Colonic mucosa (tissue), 4 donors: ENCODE results near the gene CEP131. TPM values are rescaled to one million over a fixed set of nuclear protein-coding genes. Genes with fewer than 3 reads are reported as not detected.

Experiments
- DNase-seq: peaks from one replicate; pipeline ENCODE4 v3.0.0-alpha.2; 2020
- H3K27ac ChIP-seq: fragments of 200-600 bp; one replicate; pipeline ENCODE4 v1.8.0; 2021
- H3K27me3 ChIP-seq: fragments of 200-600 bp; one replicate; pipeline ENCODE4 v1.8.0; 2021
- H3K36me3 ChIP-seq: fragments of 200-600 bp; one replicate; pipeline ENCODE4 v1.8.0; 2021
- H3K4me1 ChIP-seq: fragments of 200-600 bp; one replicate; pipeline ENCODE4 v1.8.0; 2021; ENCODE audit warnings: mild to moderate bottlenecking
- H3K4me3 ChIP-seq: fragments of 200-600 bp; one replicate; pipeline ENCODE4 v1.8.0; 2021
- H3K9ac ChIP-seq, 2 donors: one replicate each; pipeline ENCODE4 v1.7.0; 2013; ENCODE audit warnings: control low read depth in 2 of 2, low read depth in 2 of 2, low read length in 2 of 2
- H3K9me3 ChIP-seq: fragments of 200-600 bp; one replicate; pipeline ENCODE4 v1.8.0; 2021
- intact Hi-C: fragments of 100-400 bp; cut with DNase I; formaldehyde crosslinking; loops from one replicate; pipeline ENCODE4 v1.14.1; 2022
- total RNA-seq, 2 donors: library from RNA; stranded (reverse); fragmentation: NEBNext Ultra II Directional in 1 of 2; extraction: Animal tissue kit (Norgen Biotek cat#: 25700) in 1 of 2; gene quantifications; one replicate each; pipeline ENCODE4 v1.2.1, GENCODE V29; 2021
- TF ChIP-seq, protein P1 (sequence below): fragments of 200-600 bp; IDR thresholded peaks from one replicate; pipeline ENCODE4 v1.8.0; 2022; ENCODE audit warnings: antibody characterized with exemption, mild to moderate bottlenecking
- donor health status: healthy.
- donor health status: DM: no; HTN: no; CAD: no.
- donor health status: DM: no; HTN: no; CAD: no.

CEP131 gene
- total RNA-seq, 2 donors from 2014 or later: 4.3 to 15.0 TPM

DNA sequence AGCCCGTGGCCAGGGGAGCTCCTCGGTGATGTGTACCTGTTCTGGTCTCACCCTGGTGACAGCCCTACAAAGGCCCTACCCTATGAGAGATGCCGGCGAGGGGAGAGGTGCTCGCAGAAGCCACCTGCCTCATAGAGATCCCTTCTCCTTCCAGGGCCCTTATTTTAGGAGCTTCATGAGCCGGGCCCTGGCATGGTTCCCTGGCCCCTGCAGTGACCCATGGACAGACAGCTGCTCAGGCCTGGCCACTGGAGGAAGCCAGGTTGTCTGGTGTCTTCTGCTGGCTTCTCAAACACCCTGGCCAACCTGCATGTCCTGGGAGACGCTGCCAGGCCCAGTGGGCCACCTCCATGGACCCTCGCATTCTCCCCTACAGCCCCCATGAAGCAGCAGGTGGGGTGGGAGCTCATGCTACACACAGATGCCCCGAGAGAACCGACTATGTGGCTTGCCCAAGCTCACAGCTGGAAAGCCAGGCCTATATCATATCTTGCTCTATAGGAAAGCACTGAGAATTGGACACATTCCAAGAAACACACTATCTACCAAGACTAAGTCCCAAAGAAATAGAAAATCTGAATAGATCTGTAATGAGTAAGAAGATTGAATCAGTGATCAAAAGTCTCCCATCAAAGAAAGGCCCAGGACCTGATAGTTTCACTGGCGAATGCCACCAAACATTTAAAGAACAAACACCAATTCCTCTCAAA, 49.6 kb downstream of the CEP131 start:
- TF ChIP-seq, protein P1, sequence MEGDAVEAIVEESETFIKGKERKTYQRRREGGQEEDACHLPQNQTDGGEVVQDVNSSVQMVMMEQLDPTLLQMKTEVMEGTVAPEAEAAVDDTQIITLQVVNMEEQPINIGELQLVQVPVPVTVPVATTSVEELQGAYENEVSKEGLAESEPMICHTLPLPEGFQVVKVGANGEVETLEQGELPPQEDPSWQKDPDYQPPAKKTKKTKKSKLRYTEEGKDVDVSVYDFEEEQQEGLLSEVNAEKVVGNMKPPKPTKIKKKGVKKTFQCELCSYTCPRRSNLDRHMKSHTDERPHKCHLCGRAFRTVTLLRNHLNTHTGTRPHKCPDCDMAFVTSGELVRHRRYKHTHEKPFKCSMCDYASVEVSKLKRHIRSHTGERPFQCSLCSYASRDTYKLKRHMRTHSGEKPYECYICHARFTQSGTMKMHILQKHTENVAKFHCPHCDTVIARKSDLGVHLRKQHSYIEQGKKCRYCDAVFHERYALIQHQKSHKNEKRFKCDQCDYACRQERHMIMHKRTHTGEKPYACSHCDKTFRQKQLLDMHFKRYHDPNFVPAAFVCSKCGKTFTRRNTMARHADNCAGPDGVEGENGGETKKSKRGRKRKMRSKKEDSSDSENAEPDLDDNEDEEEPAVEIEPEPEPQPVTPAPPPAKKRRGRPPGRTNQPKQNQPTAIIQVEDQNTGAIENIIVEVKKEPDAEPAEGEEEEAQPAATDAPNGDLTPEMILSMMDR: no peak
- no peak for DNase-seq
- no peak overlapping the region for H3K27ac ChIP-seq
- H3K9ac ChIP-seq: no peak overlapping the region
- no peak overlapping the region for H3K4me3 ChIP-seq
- intact Hi-C loops: no loop called here
- H3K36me3 ChIP-seq: no peaks in the 10 kb centered on the region
- no peaks in the 10 kb centered on the region for H3K27me3 ChIP-seq
- no peaks in the 10 kb centered on the region for H3K4me1 ChIP-seq
- no peaks in the 10 kb centered on the region for H3K9me3 ChIP-seq

DNA sequence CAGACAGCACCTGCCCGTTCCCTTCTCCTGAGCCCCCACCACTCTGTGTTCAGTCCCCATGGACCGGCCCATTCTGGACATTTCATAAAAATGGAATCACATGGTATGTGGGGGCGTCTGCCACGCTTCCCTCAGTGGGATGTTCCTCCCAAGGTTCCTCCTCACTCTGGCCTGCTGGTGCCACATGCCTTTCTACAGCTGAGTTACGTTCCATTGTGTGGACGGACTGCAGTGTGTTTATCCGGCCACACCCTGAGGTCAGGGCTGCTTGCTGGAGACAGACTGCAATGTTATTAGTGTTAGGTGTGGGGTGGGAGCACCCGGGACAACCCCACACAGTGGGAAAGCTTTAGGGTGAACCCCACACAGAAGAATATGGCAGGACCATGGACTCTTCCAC, 50.8 kb downstream of the CEP131 start:
- no peak overlapping the region for H3K9ac ChIP-seq
- DNase-seq: no peak
- H3K27ac ChIP-seq: no peak overlapping the region
- TF ChIP-seq, protein P1: no peak
- no peaks in the 10 kb centered on the region for H3K4me1 ChIP-seq
- peaks cover 4% of the 10 kb centered on the region for H3K27me3 ChIP-seq
- H3K4me3 ChIP-seq: no peak overlapping the region
- H3K9me3 ChIP-seq: no peaks in the 10 kb centered on the region
- no peaks in the 10 kb centered on the region for H3K36me3 ChIP-seq
- intact Hi-C loops: no loop called here

DNA sequence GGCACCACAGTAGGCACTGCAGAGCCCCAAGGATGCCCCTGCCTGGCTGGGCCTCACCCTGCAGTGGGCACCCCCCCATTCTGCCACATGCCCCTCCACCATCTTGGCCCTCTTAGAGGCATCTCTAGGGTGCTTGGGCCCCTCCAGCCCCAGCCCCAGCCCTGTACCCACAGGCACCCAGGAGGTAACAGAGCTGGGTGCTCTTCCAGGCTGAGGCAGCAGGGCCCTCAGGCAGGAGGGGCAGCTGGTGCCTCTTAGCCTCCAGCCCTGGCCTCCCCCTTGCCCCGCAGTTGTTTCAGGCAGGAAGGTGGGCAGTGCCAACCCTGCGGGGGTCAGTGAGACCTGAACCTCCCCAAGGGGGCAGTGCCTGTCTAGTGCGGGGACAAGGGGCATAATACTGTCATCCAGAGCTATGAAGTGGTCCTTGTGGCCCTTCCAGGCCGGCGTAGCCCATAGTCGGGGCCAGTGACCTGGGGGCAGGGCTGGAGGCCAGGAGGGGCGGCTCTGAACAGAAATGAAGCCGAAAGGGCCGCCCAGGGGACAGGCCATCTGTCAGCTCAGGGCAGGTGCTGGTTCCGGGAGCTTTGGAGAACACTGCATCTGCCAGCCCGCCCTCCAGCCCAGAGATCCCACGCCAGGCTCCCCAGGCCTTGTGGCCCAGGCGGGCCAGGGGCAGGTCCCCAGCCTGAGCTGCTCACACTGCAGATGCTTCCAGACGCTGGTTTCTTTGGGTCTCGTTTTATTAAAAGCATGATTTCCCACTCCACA, 51.9 kb downstream of the CEP131 start:
- intact Hi-C loops: no loop called here
- Histone ChIP-seq H3K36me3 (no peaks in the 10 kb centered on the region), H3K27me3 (peaks cover 9% of the 10 kb centered on the region), H3K4me3 (no peak overlapping the region), H3K27ac (no peak overlapping the region), H3K9me3 (no peaks in the 10 kb centered on the region), H3K9ac (peak overlapping the region in 1 of 2 donors; percentile 12), H3K4me1 (no peaks in the 10 kb centered on the region)
- no peak for DNase-seq
- TF ChIP-seq, protein P1: no peak

DNA sequence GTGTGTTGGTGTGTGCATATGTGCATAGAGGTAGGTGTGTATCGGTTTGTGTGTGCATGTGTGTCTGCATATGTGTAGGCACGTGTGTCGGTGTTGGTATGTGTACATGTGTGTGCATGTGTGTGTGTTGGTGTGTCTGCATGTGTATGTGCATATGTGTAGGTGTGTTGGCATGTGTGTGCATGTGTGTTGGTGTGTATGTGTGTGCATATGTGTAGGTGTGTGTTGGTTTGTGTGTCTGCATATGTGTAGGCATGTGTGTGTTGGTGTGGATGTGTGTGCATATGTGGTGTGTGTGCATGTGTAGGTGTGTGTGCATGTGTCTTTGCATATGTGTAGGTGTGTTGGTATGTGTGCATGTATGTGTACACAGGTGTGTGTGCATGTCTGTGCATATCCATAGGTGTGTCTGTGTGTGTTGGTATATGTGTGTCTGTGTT, 52.9 kb downstream of the CEP131 start:
- H3K4me1 ChIP-seq: no peaks in the 10 kb centered on the region
- TF ChIP-seq, protein P1: no peak
- no peaks in the 10 kb centered on the region for H3K9me3 ChIP-seq
- no peak overlapping the region for H3K4me3 ChIP-seq
- no peaks in the 10 kb centered on the region for H3K36me3 ChIP-seq
- H3K9ac ChIP-seq: no peak overlapping the region
- no peak overlapping the region for H3K27ac ChIP-seq
- H3K27me3 ChIP-seq: peaks cover 18% of the 10 kb centered on the region
- intact Hi-C loops: no loop called here
- DNase-seq: no peak

DNA sequence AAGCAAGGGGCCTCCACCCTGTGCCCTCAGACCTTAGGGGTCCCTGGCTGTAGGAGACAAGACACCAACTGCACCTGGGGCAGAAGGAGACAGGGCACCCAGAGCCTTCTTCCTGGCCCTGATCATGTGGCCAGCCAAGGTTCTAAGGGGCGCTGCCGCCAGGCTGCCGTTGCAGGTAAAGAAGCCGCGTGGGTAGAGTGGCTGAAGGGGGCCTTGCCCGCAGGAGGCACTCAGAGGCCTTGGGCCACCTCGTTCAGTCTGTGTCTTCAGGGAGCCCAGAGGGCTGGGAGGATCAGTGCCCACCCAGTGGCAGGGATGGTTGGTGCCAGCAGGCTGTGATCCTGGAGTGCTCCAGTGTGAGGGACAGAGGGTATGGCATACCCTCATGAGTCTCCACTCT, 55.1 kb downstream of the CEP131 start:
- DNase-seq: no peak
- intact Hi-C loops: no loop called here

More for the DNA sequence above, 55.1 kb downstream of the CEP131 start:
- Histone ChIP-seq H3K4me1 (no peaks in the 10 kb centered on the region), H3K9me3 (no peaks in the 10 kb centered on the region), H3K9ac (no peak overlapping the region), H3K27ac (no peak overlapping the region), H3K36me3 (no peaks in the 10 kb centered on the region), H3K27me3 (peaks cover 24% of the 10 kb centered on the region), H3K4me3 (no peak overlapping the region)
- TF ChIP-seq, protein P1: no peak
